ENCODE data around the gene PDE2A.

The PDE2A gene

DNA sequence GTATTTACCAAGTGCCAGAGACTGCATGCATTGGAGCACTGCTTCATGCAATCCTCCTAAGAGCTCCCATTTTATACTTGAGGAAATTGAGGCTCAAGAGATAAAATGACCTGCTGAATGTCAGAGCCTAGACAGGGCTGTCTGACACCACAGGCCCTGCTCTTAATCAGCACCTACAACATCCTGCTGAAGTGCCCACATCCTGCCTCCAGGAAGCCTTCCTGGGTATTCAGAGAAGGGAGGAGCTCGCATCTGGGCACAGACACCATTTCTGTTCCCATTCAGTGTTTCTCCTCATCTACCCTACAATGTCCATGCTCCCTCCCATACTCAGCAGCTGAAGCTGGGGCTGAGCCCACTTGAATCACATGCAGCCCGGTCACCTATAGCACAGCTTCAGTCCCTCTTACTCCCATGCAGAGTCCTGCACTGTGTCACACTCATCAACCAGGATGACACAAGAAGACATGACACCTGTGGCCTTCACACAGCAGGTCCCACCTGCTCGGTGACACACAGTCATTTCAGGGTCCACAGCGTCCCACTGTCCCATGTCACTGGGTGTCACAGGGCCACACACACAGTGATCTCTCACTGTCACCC is 53.1 kb downstream of the PDE2A start:
- Histone ChIP-seq H3K4me3 (ENCODE audit: low read depth in 1 of 5, low read length in 5 of 5) (no peak overlapping the region), H3K27ac (ENCODE audit: low read depth, low read length) (no peak overlapping the region)

GRCh38 chr11:72618803-72619202 is 55.4 kb downstream of the PDE2A start:
- H3K9me3 ChIP-seq (ENCODE audit: control insufficient read depth in 5 of 5, low read length in 5 of 5): no peaks in the 10 kb centered on the region
- peaks cover 3 to 13% (median 10%) of the 10 kb centered on the region in 5 donors for H3K27me3 ChIP-seq (ENCODE audit: control insufficient read depth in 5 of 5, insufficient read depth in 4 of 5, low read length in 5 of 5)
- peaks cover 4 to 87% (median 43%) of the 10 kb centered on the region in 5 donors for H3K4me1 ChIP-seq (ENCODE audit: control insufficient read depth in 5 of 5, insufficient read depth in 5 of 5, low read length in 5 of 5)
- H3K4me3 ChIP-seq (ENCODE audit: low read depth in 1 of 5, low read length in 5 of 5): no peak overlapping the region
- H3K36me3 ChIP-seq (ENCODE audit: control insufficient read depth in 5 of 5, insufficient read depth in 5 of 5, low read length in 5 of 5): peaks cover 0 to 14% (median 0%) of the 10 kb centered on the region in 5 donors
- no peak overlapping the region for H3K9ac ChIP-seq (ENCODE audit: low read length in 5 of 5)
- peak overlapping the region; percentile 37 for H3K27ac ChIP-seq (ENCODE audit: low read depth, low read length)

More for the DNA sequence above, 53.1 kb downstream of the PDE2A start:
- Histone ChIP-seq H3K36me3 (ENCODE audit: control insufficient read depth in 5 of 5, insufficient read depth in 5 of 5, low read length in 5 of 5) (peaks cover 0 to 14% (median 0%) of the 10 kb centered on the region in 5 donors), H3K4me1 (ENCODE audit: control insufficient read depth in 5 of 5, insufficient read depth in 5 of 5, low read length in 5 of 5) (peaks cover 13 to 86% (median 42%) of the 10 kb centered on the region in 5 donors), H3K9ac (ENCODE audit: low read length in 5 of 5) (no peak overlapping the region), H3K27me3 (ENCODE audit: control insufficient read depth in 5 of 5, insufficient read depth in 4 of 5, low read length in 5 of 5) (peaks cover 0 to 7% (median 2%) of the 10 kb centered on the region in 5 donors), H3K9me3 (ENCODE audit: control insufficient read depth in 5 of 5, low read length in 5 of 5) (no peaks in the 10 kb centered on the region)

GRCh38 chr11:72617080-72617762 is 57.0 kb downstream of the PDE2A start:
- Histone ChIP-seq H3K27ac (ENCODE audit: low read depth, low read length) (no peak overlapping the region), H3K36me3 (ENCODE audit: control insufficient read depth in 5 of 5, insufficient read depth in 5 of 5, low read length in 5 of 5) (peaks cover 0 to 10% (median 0%) of the 10 kb centered on the region in 5 donors), H3K27me3 (ENCODE audit: control insufficient read depth in 5 of 5, insufficient read depth in 4 of 5, low read length in 5 of 5) (peaks cover 8 to 16% (median 13%) of the 10 kb centered on the region in 5 donors), H3K4me1 (ENCODE audit: control insufficient read depth in 5 of 5, insufficient read depth in 5 of 5, low read length in 5 of 5) (peaks cover 6 to 94% (median 53%) of the 10 kb centered on the region in 5 donors), H3K9ac (ENCODE audit: low read length in 5 of 5) (no peak overlapping the region), H3K9me3 (ENCODE audit: control insufficient read depth in 5 of 5, low read length in 5 of 5) (no peaks in the 10 kb centered on the region), H3K4me3 (ENCODE audit: low read depth in 1 of 5, low read length in 5 of 5) (no peak overlapping the region)

- peaks cover 8 to 16% (median 13%) of the 10 kb centered on the region in 5 donors for H3K27me3 ChIP-seq (ENCODE audit: control insufficient read depth in 5 of 5, insufficient read depth in 4 of 5, low read length in 5 of 5)
- peaks cover 6 to 99% (median 53%) of the 10 kb centered on the region in 5 donors for H3K4me1 ChIP-seq (ENCODE audit: control insufficient read depth in 5 of 5, insufficient read depth in 5 of 5, low read length in 5 of 5)
- H3K27ac ChIP-seq (ENCODE audit: low read depth, low read length): no peak overlapping the region
- peaks cover 0 to 10% (median 0%) of the 10 kb centered on the region in 5 donors for H3K36me3 ChIP-seq (ENCODE audit: control insufficient read depth in 5 of 5, insufficient read depth in 5 of 5, low read length in 5 of 5)
- no peak overlapping the region for H3K9ac ChIP-seq (ENCODE audit: low read length in 5 of 5)
- H3K4me3 ChIP-seq (ENCODE audit: low read depth in 1 of 5, low read length in 5 of 5): no peak overlapping the region
- H3K9me3 ChIP-seq (ENCODE audit: control insufficient read depth in 5 of 5, low read length in 5 of 5): no peaks in the 10 kb centered on the region
Observed at GRCh38 chr11:72616655-72617054, 57.6 kb downstream of the PDE2A start.

DNA sequence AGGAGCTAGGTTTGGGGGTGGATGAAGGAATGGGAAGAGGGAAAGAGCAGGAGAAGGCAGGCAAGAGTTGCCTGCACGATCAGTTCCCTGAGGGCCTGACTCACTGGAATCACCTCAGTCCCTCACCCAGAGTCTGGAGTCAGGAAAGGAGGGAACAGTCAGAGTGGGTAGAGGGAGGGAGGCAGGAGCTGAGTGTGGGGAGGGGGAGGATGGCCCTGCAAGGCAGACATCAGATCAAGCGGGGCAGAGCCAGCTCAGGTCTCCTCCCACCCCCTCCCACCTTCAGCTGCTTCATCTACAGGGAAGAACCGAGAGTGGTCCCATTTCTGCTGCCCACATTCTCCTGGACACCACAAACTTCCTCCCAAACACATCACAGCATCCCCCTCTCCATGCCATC is 58.9 kb downstream of the PDE2A start:
- Histone ChIP-seq H3K9me3 (ENCODE audit: control insufficient read depth in 5 of 5, low read length in 5 of 5) (no peaks in the 10 kb centered on the region), H3K4me1 (ENCODE audit: control insufficient read depth in 5 of 5, insufficient read depth in 5 of 5, low read length in 5 of 5) (peaks cover 6 to 99% (median 53%) of the 10 kb centered on the region in 5 donors), H3K9ac (ENCODE audit: low read length in 5 of 5) (peak overlapping the region in 1 of 5 donors; percentile 11)

GRCh38 chr11:72614381-72614780 is 59.8 kb downstream of the PDE2A start:
- Histone ChIP-seq H3K9ac (ENCODE audit: low read length in 5 of 5) (no peak overlapping the region), H3K4me1 (ENCODE audit: control insufficient read depth in 5 of 5, insufficient read depth in 5 of 5, low read length in 5 of 5) (peaks cover 6 to 99% (median 53%) of the 10 kb centered on the region in 5 donors), H3K36me3 (ENCODE audit: control insufficient read depth in 5 of 5, insufficient read depth in 5 of 5, low read length in 5 of 5) (peaks cover 0 to 8% (median 0%) of the 10 kb centered on the region in 5 donors), H3K9me3 (ENCODE audit: control insufficient read depth in 5 of 5, low read length in 5 of 5) (no peaks in the 10 kb centered on the region), H3K27ac (ENCODE audit: low read depth, low read length) (no peak overlapping the region), H3K27me3 (ENCODE audit: control insufficient read depth in 5 of 5, insufficient read depth in 4 of 5, low read length in 5 of 5) (peaks cover 10 to 22% (median 18%) of the 10 kb centered on the region in 5 donors), H3K4me3 (ENCODE audit: low read depth in 1 of 5, low read length in 5 of 5) (no peak overlapping the region)

More for the DNA sequence above, 58.9 kb downstream of the PDE2A start:
- Histone ChIP-seq H3K27me3 (ENCODE audit: control insufficient read depth in 5 of 5, insufficient read depth in 4 of 5, low read length in 5 of 5) (peaks cover 10 to 26% (median 18%) of the 10 kb centered on the region in 5 donors), H3K36me3 (ENCODE audit: control insufficient read depth in 5 of 5, insufficient read depth in 5 of 5, low read length in 5 of 5) (peaks cover 0 to 6% (median 0%) of the 10 kb centered on the region in 5 donors), H3K27ac (ENCODE audit: low read depth, low read length) (no peak overlapping the region), H3K4me3 (ENCODE audit: low read depth in 1 of 5, low read length in 5 of 5) (no peak overlapping the region)

DNA sequence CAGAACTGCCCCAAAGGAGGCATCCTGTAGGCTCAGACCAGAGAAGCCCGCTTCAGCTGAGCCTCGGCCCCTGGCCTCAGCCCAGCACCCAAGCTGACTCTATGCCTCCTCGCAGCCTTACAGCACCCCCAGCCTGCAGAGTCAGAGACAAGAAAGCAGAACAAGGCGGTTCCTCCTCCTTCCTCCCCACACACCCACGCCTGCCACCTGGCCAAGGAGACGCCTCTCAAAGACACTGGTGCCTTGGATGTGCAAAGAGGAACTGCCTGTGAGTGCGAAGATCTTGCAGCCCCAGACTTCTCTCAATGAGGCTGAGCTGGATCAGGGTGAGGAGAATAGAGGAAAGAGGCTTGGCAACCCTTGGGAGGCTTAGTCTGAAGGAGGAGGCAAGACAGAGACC is 60.2 kb downstream of the PDE2A start:
- peaks cover 0 to 8% (median 0%) of the 10 kb centered on the region in 5 donors for H3K36me3 ChIP-seq (ENCODE audit: control insufficient read depth in 5 of 5, insufficient read depth in 5 of 5, low read length in 5 of 5)
- no peaks in the 10 kb centered on the region for H3K9me3 ChIP-seq (ENCODE audit: control insufficient read depth in 5 of 5, low read length in 5 of 5)
- no peak overlapping the region for H3K4me3 ChIP-seq (ENCODE audit: low read depth in 1 of 5, low read length in 5 of 5)
- H3K27me3 ChIP-seq (ENCODE audit: control insufficient read depth in 5 of 5, insufficient read depth in 4 of 5, low read length in 5 of 5): peaks cover 10 to 22% (median 18%) of the 10 kb centered on the region in 5 donors
- H3K27ac ChIP-seq (ENCODE audit: low read depth, low read length): no peak overlapping the region
- H3K9ac ChIP-seq (ENCODE audit: low read length in 5 of 5): no peak overlapping the region
- H3K4me1 ChIP-seq (ENCODE audit: control insufficient read depth in 5 of 5, insufficient read depth in 5 of 5, low read length in 5 of 5): peaks cover 6 to 99% (median 54%) of the 10 kb centered on the region in 5 donors

- no peak overlapping the region for H3K4me3 ChIP-seq (ENCODE audit: low read depth in 1 of 5, low read length in 5 of 5)
- H3K36me3 ChIP-seq (ENCODE audit: control insufficient read depth in 5 of 5, insufficient read depth in 5 of 5, low read length in 5 of 5): peaks cover 0 to 8% (median 0%) of the 10 kb centered on the region in 5 donors
- no peak overlapping the region for H3K9ac ChIP-seq (ENCODE audit: low read length in 5 of 5)
- H3K4me1 ChIP-seq (ENCODE audit: control insufficient read depth in 5 of 5, insufficient read depth in 5 of 5, low read length in 5 of 5): peaks cover 6 to 98% (median 55%) of the 10 kb centered on the region in 5 donors
- H3K27ac ChIP-seq (ENCODE audit: low read depth, low read length): no peak overlapping the region
- H3K27me3 ChIP-seq (ENCODE audit: control insufficient read depth in 5 of 5, insufficient read depth in 4 of 5, low read length in 5 of 5): peaks cover 10 to 22% (median 18%) of the 10 kb centered on the region in 5 donors
- H3K9me3 ChIP-seq (ENCODE audit: control insufficient read depth in 5 of 5, low read length in 5 of 5): no peaks in the 10 kb centered on the region
Observed at GRCh38 chr11:72613450-72613849, 60.8 kb downstream of the PDE2A start.

DNA sequence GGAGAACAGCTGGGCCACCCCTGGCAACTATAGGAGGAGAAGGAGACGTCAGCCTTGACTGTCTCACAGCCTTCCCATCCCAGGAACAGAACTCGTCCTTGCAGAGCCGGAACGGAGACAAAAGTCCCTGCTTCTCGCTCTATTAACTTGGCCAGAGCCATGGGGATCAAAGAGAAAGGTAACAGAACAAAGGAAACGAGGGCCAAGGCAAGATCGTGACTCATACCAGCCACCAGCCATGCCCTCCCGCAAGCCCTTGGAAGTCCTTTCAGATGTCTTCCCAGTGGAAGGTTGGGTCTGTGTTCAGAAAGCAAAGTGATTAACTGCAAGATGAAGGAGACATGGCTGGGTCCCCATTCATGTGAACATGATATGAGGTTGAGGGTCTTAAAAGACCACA is 64.7 kb downstream of the PDE2A start:
- Histone ChIP-seq H3K36me3 (ENCODE audit: control insufficient read depth in 5 of 5, insufficient read depth in 5 of 5, low read length in 5 of 5) (peaks cover 0 to 24% (median 22%) of the 10 kb centered on the region in 5 donors), H3K4me1 (ENCODE audit: control insufficient read depth in 5 of 5, insufficient read depth in 5 of 5, low read length in 5 of 5) (peaks cover 5 to 90% (median 42%) of the 10 kb centered on the region in 5 donors), H3K27me3 (ENCODE audit: control insufficient read depth in 5 of 5, insufficient read depth in 4 of 5, low read length in 5 of 5) (peaks cover 11 to 29% (median 22%) of the 10 kb centered on the region in 5 donors), H3K9me3 (ENCODE audit: control insufficient read depth in 5 of 5, low read length in 5 of 5) (no peaks in the 10 kb centered on the region), H3K9ac (ENCODE audit: low read length in 5 of 5) (no peak overlapping the region), H3K27ac (ENCODE audit: low read depth, low read length) (peak overlapping the region; percentile 11), H3K4me3 (ENCODE audit: low read depth in 1 of 5, low read length in 5 of 5) (no peak overlapping the region)

- H3K9ac ChIP-seq (ENCODE audit: low read length in 5 of 5): no peak overlapping the region
- H3K36me3 ChIP-seq (ENCODE audit: control insufficient read depth in 5 of 5, insufficient read depth in 5 of 5, low read length in 5 of 5): peaks cover 0 to 28% (median 26%) of the 10 kb centered on the region in 5 donors
- no peaks in the 10 kb centered on the region for H3K9me3 ChIP-seq (ENCODE audit: control insufficient read depth in 5 of 5, low read length in 5 of 5)
- peak overlapping the region; percentile 11 for H3K27ac ChIP-seq (ENCODE audit: low read depth, low read length)
- peaks cover 5 to 88% (median 38%) of the 10 kb centered on the region in 5 donors for H3K4me1 ChIP-seq (ENCODE audit: control insufficient read depth in 5 of 5, insufficient read depth in 5 of 5, low read length in 5 of 5)
- peaks cover 6 to 27% (median 21%) of the 10 kb centered on the region in 5 donors for H3K27me3 ChIP-seq (ENCODE audit: control insufficient read depth in 5 of 5, insufficient read depth in 4 of 5, low read length in 5 of 5)
- H3K4me3 ChIP-seq (ENCODE audit: low read depth in 1 of 5, low read length in 5 of 5): no peak overlapping the region
Observed at GRCh38 chr11:72609045-72609444, 65.2 kb downstream of the PDE2A start.
